HEK293 (cell line): ENCODE results near the gene C9orf78.
A peak's percentile ranks its signal among the peaks of the same experiment; 100 is the strongest.

Experiments used
- HOXD13 ChIP-seq: sonication (generic); formaldehyde crosslinking; IDR thresholded peaks from 2 replicates; pipeline ENCODE4 v1.8.0; 2022; ENCODE audit warnings: missing genetic modification reagents, borderline replicate concordance
- KLF17 ChIP-seq: fragments of 450-650 bp; formaldehyde crosslinking; IDR thresholded peaks from 2 replicates; pipeline ENCODE4 v1.5.1; 2016; ENCODE audit warnings: missing biosample characterization, missing genetic modification characterization
- KLF7 ChIP-seq: fragments of 450-650 bp; formaldehyde crosslinking; IDR thresholded peaks from 2 replicates; pipeline ENCODE4 v1.5.1; 2016; ENCODE audit warnings: missing biosample characterization, missing genetic modification characterization, borderline replicate concordance
- PATZ1 ChIP-seq: fragments of 450-650 bp; formaldehyde crosslinking; IDR thresholded peaks from 2 replicates; pipeline ENCODE4 v1.5.1; 2016; ENCODE audit warnings: missing biosample characterization, missing genetic modification characterization
- SP2 ChIP-seq: fragments of 450-650 bp; formaldehyde crosslinking; IDR thresholded peaks from 2 replicates; pipeline ENCODE4 v1.5.1; 2016; ENCODE audit warnings: missing biosample characterization, missing genetic modification characterization
- ZEB2 ChIP-seq: fragments of 450-650 bp; formaldehyde crosslinking; IDR thresholded peaks from 2 replicates; pipeline ENCODE4 v1.5.1; 2016; ENCODE audit warnings: missing biosample characterization, missing genetic modification characterization
- ZNF140 ChIP-seq: fragments of 450-650 bp; formaldehyde crosslinking; IDR thresholded peaks from 2 replicates; pipeline ENCODE4 v1.5.1; 2016; ENCODE audit warnings: missing biosample characterization, missing genetic modification characterization
- ZNF211 ChIP-seq: fragments of 450-650 bp; formaldehyde crosslinking; IDR thresholded peaks from 2 replicates; pipeline ENCODE4 v1.5.1; 2016; ENCODE audit warnings: low read depth, missing biosample characterization, missing genetic modification characterization
- ZNF23 ChIP-seq: fragments of 450-650 bp; formaldehyde crosslinking; IDR thresholded peaks from 2 replicates; pipeline ENCODE4 v1.5.1; 2016; ENCODE audit warnings: missing biosample characterization, missing genetic modification characterization, borderline replicate concordance
- ZNF274 ChIP-seq, 2 experiments: fragments of 200-500 bp in 1 of 2; fragments of 450-650 bp in 1 of 2; sonication (Bioruptor generic) in 1 of 2; formaldehyde crosslinking in 1 of 2; IDR thresholded peaks; 2 replicates each; pipeline versions ENCODE4 v1.5.1 to v1.6.1; 2014 to 2016; ENCODE audit warnings: borderline replicate concordance in 1 of 2, inconsistent platforms in 1 of 2, low read length in 1 of 2, missing biosample characterization in 1 of 2, missing genetic modification characterization in 1 of 2
- ZNF48 ChIP-seq: fragments of 450-650 bp; formaldehyde crosslinking; IDR thresholded peaks from 2 replicates; pipeline ENCODE4 v1.5.1; 2016; ENCODE audit warnings: missing biosample characterization, missing genetic modification characterization
- ZNF518A ChIP-seq: fragments of 450-650 bp; formaldehyde crosslinking; conservative IDR thresholded peaks from 2 replicates; pipeline ENCODE4 v1.5.1; 2016; ENCODE audit warnings: low read depth, missing biosample characterization, missing genetic modification characterization
- ZNF530 ChIP-seq: fragments of 450-650 bp; formaldehyde crosslinking; IDR thresholded peaks from 2 replicates; pipeline ENCODE4 v1.5.1; 2016; ENCODE audit warnings: low read depth, missing biosample characterization, missing genetic modification characterization
- ZNF623 ChIP-seq: fragments of 450-650 bp; formaldehyde crosslinking; IDR thresholded peaks from 2 replicates; pipeline ENCODE4 v1.5.1; 2016; ENCODE audit warnings: missing biosample characterization, missing genetic modification characterization
- ZNF654 ChIP-seq: fragments of 450-650 bp; formaldehyde crosslinking; IDR thresholded peaks from 2 replicates; pipeline ENCODE4 v1.5.1; 2016; ENCODE audit warnings: low read depth, missing biosample characterization, missing genetic modification characterization
- ZNF670 ChIP-seq: fragments of 450-650 bp; formaldehyde crosslinking; IDR thresholded peaks from 2 replicates; pipeline ENCODE4 v1.5.1; 2016; ENCODE audit warnings: missing biosample characterization, missing genetic modification characterization, low read depth
- ZNF704 ChIP-seq: fragments of 450-650 bp; formaldehyde crosslinking; IDR thresholded peaks from 2 replicates; pipeline ENCODE4 v1.5.1; 2016; ENCODE audit warnings: missing biosample characterization, missing genetic modification characterization
- ZNF707 ChIP-seq: fragments of 450-650 bp; formaldehyde crosslinking; IDR thresholded peaks from 2 replicates; pipeline ENCODE4 v1.5.1; 2016; ENCODE audit warnings: missing biosample characterization, missing genetic modification characterization
- ZNF785 ChIP-seq: fragments of 450-650 bp; formaldehyde crosslinking; IDR thresholded peaks from 2 replicates; pipeline ENCODE4 v1.5.1; 2016; ENCODE audit warnings: missing biosample characterization, missing genetic modification characterization
- ZNF791 ChIP-seq: fragments of 450-650 bp; formaldehyde crosslinking; IDR thresholded peaks from 2 replicates; pipeline ENCODE4 v1.5.1; 2016; ENCODE audit warnings: missing biosample characterization, missing genetic modification characterization

C9orf78 gene

GRCh38 chr9:129823935-129824601, 11.0 kb downstream of the C9orf78 start, which contains the start of gene TOR1A (continued):
- TF ChIP-seq ZEB2 (peak; percentile 98), ZNF530 (tag by site-specific recombination) (no peak), ZNF140 (tag by site-specific recombination) (no peak), ZNF707 (tag by site-specific recombination) (no peak), ZNF791 (tag by site-specific recombination) (no peak), ZNF211 (tag by site-specific recombination) (no peak), KLF17 (tag by site-specific recombination) (peak; percentile 92), ZNF654 (tag by site-specific recombination) (no peak), ZNF23 (tag by site-specific recombination) (no peak), SP2 (tag by site-specific recombination) (peak; percentile 90), KLF7 (tag by site-specific recombination) (peak; percentile 29; the same call in 1 of the 2 replicates), ZNF623 (tag by site-specific recombination) (0 out of 2 replicates have a peak, but pooled peaks have one; percentile 32), PATZ1 (tag by site-specific recombination) (peak; percentile 46; the same call in 1 of the 2 replicates), ZNF48 (tag by site-specific recombination) (no peak), HOXD13 (peak; percentile 89; the same call in 1 of the 2 replicates), ZNF518A (peak; percentile 68; the same call in 1 of the 2 replicates), ZNF704 (no peak), ZNF670 (tag by site-specific recombination) (no peak), ZNF274 (IDR thresholded peaks at IDR 0.05; ENCODE audit: low read length) (no peak), ZNF274 (tag by site-specific recombination; IDR thresholded peaks at IDR 0.05; ENCODE audit: borderline replicate concordance) (no peak), ZNF785 (peak; percentile 81; the same call in 1 of the 2 replicates)
